ENCODE data around the gene CLDND2. TPM values are rescaled to one million over a fixed set of nuclear protein-coding genes. Genes with fewer than 3 reads are reported as not detected.

The CLDND2 gene
- total and polyA plus RNA-seq, 2 of the 8 experiments (the other 6 are each of a cell fraction or from before 2014, with no cell fraction given): 0.21 to 0.56 TPM

- Histone ChIP-seq H3K23me2 (ENCODE audit: low read depth, low read length) (peaks cover 13% of the 10 kb centered on the region), H3K79me2 (ENCODE audit: control insufficient read depth in 1 of 2, insufficient read depth in 2 of 2, low read length in 2 of 2) (no peaks in the 10 kb centered on the region), H2AK5ac (ENCODE audit: low read depth, low read length) (0 out of 2 replicates have a peak overlapping the region, but pooled peaks have one; percentile 77), H2BK12ac (ENCODE audit: low read depth, low read length) (peak overlapping the region; percentile 94; the same call in 1 of the 2 replicates), H3K79me1 (ENCODE audit: low read depth, low read length) (no peaks in the 10 kb centered on the region), H3K18ac (ENCODE audit: extremely low read depth, low read length) (peak overlapping the region; percentile 78; the same call in 1 of the 2 replicates), H2BK5ac (ENCODE audit: low read depth, low read length) (peak overlapping the region; percentile 63; the same call in 1 of the 2 replicates), H3K4me1 (replicated peaks in 1 of 4; ENCODE audit: control insufficient read depth in 3 of 4, insufficient read depth in 4 of 4, low read length in 3 of 4) (peaks cover 0 to 19% (median 15%) of the 10 kb centered on the region in 4 experiments; a peak in 6 of 7 replicates), H2BK15ac (ENCODE audit: low read length) (peak overlapping the region; percentile 99; the same call in 1 of the 2 replicates), H4K91ac (replicated peaks; ENCODE audit: insufficient read length, low read length) (peak overlapping the region; percentile 49), H3K4ac (replicated peaks; ENCODE audit: insufficient read length, low read depth, low read length) (no peak overlapping the region), H3K9me3 (ENCODE audit: insufficient read depth in 2 of 2, low read depth in 1 of 2, low read length in 1 of 2) (no peaks in the 10 kb centered on the region), H4K5ac (ENCODE audit: insufficient read length, low read depth, low read length) (no peak overlapping the region), H3K27ac (ENCODE audit: low read depth, low read length) (no peak overlapping the region), H2AFZ (ENCODE audit: low read length) (no peak overlapping the region), H3K27me3 (replicated peaks in 1 of 4; ENCODE audit: control insufficient read depth in 3 of 4, extremely low read depth in 1 of 4, insufficient read depth in 3 of 4, low read length in 3 of 4) (peaks cover 0 to 18% (median 11%) of the 10 kb centered on the region in 4 experiments; a peak in 5 of 7 replicates), H3K56ac (replicated peaks; ENCODE audit: insufficient read length, low read depth, low read length) (no peak overlapping the region), H3K14ac (ENCODE audit: insufficient read length) (no peak overlapping the region), H3K9ac (replicated peaks in 1 of 4; ENCODE audit: extremely low read depth in 1 of 4, low read depth in 3 of 4, low read length in 3 of 4) (no peak overlapping the region), H4K8ac (ENCODE audit: extremely low read depth, insufficient read depth, low read length) (no peak overlapping the region), H4K20me1 (replicated peaks in 1 of 2; ENCODE audit: control insufficient read depth in 1 of 2, insufficient read depth in 2 of 2, low read length in 2 of 2) (peaks cover 0 to 3% of the 10 kb centered on the region in 2 experiments), H3K4me2 (ENCODE audit: insufficient read depth in 1 of 2, low read depth in 2 of 2, low read length in 2 of 2) (peak overlapping the region; percentile 34 to 39; a peak in 2 of 4 replicates), H2BK20ac (ENCODE audit: low read length) (peak overlapping the region; percentile 95; the same call in 1 of the 2 replicates), H3K36me3 (ENCODE audit: control insufficient read depth in 2 of 4, insufficient read depth in 4 of 4, low read length in 3 of 4) (no peaks in the 10 kb centered on the region; a peak in 1 of 8 replicates), H3K23ac (ENCODE audit: insufficient read length) (no peak overlapping the region), H2BK120ac (replicated peaks; ENCODE audit: low read depth, low read length) (peak overlapping the region; percentile 33), H3K4me3 (ENCODE audit: extremely low read depth in 1 of 4, insufficient read depth in 2 of 4, low read depth in 3 of 4, low read length in 4 of 4) (no peak overlapping the region)
- DNase-seq (ENCODE audit: low read depth in 1 of 2, low spot score in 2 of 2) (no peak), FAIRE-seq (no peak)
- ChIA-PET CTCF (ENCODE audit: partially characterized antibody) (interaction anchor here (0.6 to 4.9 kb wide), 13 partner anchors 12 to 932 kb away, joined by 3 to 42 read pairs (median 3); partner anchors contain the start of genes CLDND2 and ETFB), POLR2A (ENCODE audit: partially characterized antibody) (interaction anchor here (0.8 to 2.9 kb wide), 8 partner anchors 8 to 78 kb away, joined by 3 to 13 read pairs (median 4); partner anchors contain the start of genes C19orf84 and ETFB)
- WGBS, 2 experiments (ENCODE audit: extremely low coverage in 1 of 2, insufficient coverage in 1 of 2, insufficient read length in 1 of 2, insufficient replicate concordance in 2 of 2, low coverage in 1 of 2, low lambda C conversion rate in 2 of 2, missing lambda C conversion rate in 1 of 2): 85% methylated on average over 9 of the region's 9 CpGs; no CpG with 5 or more reads in 1 of the 2 experiments
- TF ChIP-seq KDM1A (IDR thresholded peaks at IDR 0.05; ENCODE audit: borderline replicate concordance, low read length) (peak; percentile 81), SIX5 (IDR thresholded peaks at IDR 0.05; ENCODE audit: low read depth, low read length) (no peak)
- TF ChIP-seq, protein P1, sequence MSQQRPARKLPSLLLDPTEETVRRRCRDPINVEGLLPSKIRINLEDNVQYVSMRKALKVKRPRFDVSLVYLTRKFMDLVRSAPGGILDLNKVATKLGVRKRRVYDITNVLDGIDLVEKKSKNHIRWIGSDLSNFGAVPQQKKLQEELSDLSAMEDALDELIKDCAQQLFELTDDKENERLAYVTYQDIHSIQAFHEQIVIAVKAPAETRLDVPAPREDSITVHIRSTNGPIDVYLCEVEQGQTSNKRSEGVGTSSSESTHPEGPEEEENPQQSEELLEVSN (IDR thresholded peaks at IDR 0.05): peak; percentile 43; the same call in 1 of the 2 replicates
Measured at GRCh38 chr19:51342631-51343569, 25.9 kb downstream of the CLDND2 start.

Measured in H1 (cell line).